Activated CD4-positive, alpha-beta T cell treated with anti-CD3 and anti-CD28 coated beads, Interleukin-2, amount 50 U/mL, for 48 hours (primary cell): ENCODE results near the gene SNAP29.
A peak's percentile ranks its signal among the peaks of the same experiment; 100 is the strongest.
"Not testable (repeated sequence)": the region's sequence is repeated elsewhere in the genome, so short reads cannot be mapped to it uniquely, and the experiment has no call there.

Experiments used
- DNase-seq, 2 experiments: peaks; one replicate each; pipeline ENCODE4 v3.0.0-alpha.2; 2020

SNAP29 gene

DNA sequence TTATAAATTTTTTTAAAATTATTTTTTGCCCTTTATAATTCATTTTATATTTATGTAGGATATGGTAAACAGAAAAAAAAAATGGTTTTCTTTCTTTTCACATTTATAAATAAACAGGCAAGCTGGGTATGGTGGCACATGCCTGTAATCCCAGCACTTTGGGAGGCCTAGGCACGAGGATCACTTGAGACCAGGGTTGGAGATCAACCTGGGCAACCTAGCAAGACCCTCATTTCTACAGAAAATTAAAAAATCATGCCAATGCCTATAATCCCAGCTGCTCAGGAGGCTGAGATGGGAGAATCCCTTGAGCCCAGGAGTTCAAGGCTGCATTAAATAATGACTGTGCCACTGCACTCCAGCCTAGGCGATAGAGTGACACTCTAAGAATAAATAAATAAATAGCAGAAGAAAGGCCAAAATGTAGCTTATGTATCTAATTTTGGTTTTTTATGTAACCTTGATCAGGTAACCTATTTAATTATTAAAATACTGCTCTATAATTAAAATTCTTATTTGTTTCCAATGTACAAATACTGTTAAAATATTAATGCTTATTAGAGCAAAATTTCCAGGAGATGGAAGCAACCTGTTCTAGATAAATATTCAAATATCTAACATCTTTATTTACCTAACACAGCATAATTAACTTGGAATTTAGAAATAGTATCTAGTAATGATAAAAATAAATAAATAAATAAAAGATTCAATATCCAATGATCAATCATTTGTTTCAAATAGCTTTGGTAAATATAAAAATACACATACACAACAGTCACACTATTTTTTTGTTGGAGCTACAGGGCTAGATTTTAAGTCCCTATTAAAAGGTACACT, 21.6 kb upstream of the SNAP29 start:
- DNase-seq: no peak

DNA sequence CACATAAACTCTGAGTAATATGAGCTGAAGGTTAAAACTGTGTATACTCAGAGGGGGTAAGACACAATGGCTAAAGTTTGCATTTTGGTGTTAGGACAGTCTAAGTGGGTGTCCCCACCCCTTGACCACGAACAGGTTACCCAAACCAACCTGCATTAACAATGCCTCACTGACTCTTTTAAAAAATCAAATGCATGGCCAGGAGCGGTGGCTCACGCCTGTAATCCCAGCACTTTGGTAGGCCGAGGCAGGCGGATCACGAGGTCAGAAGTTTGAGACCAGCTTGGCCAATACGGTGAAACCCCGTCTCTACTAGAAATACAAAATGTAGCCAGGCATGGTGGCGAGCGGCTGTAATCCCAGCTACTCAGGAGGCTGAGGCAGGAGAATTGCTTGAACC, 19.5 kb upstream of the SNAP29 start:
- not testable (repeated sequence) for DNase-seq

DNA sequence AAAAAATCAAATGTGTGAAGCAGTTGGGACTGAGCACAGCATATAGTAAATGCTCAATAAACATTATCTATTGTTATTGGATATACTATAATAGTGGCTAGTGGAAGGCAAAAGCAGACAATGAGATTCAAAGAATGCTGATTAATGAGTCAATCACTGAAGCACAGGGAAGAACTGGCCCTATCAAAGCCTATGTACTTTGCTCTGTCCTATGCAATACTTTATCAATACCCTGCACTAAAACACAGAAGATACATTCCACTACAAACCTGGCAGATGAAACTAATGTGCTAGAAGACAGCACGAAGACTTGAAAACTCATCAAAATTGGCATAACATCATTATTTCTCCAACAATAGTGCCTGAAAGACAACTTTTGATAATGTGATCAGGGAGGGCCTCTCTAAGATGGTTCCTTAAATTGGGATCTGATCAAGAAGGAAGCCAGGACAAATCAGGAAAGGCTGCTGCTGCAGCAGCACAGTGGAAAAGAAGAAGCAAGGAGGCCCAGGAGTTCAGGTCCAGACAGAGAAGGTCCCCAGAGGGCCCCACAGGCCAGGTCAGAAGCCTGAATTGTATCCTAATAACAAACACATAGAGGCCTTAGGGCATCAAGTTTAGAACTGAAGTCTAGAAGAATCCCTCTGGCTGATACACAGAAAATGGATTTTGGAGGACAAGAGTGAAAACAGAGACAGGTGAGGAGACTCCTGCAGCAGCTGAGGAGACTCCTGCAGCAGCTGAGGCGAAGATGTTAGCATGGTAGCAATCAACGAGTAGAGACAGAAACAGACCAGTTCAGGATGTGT, 18.8 kb upstream of the SNAP29 start:
- DNase-seq: no peak

DNA sequence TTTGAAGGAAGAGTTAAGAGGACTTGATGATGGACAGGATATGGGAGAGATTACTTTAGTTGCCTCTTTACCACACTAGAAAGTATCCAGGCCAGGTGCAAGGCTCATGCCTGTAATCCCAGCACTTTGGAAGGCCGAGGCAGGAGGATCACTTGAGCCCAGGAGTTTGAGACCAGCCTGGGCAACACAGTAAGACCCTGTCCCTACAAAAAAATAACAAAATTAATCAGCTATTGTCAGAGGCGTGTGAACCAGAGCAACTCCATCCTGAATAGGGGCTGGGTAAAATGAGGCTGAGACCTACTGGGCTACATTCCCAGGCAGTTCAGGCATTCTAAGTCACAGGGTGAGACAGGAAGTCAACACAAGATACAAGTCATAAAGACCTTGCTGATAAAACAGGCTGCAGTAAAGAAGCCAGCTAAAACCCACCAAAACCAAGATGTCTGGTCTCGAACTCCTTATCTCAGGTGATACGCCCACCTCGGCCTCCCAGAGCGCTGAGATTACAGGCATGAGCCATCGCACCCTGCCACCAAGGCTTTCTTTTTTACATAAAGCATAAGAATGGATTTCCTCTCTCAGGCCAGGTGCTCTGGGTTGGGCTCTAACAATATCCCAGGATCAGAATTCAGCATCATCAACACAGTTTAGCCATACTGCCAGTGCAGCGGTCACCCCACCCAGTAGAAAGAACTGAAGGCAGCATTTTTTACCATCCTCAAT, 18.0 kb upstream of the SNAP29 start:
- peak; percentile 17 to 22 for DNase-seq

DNA sequence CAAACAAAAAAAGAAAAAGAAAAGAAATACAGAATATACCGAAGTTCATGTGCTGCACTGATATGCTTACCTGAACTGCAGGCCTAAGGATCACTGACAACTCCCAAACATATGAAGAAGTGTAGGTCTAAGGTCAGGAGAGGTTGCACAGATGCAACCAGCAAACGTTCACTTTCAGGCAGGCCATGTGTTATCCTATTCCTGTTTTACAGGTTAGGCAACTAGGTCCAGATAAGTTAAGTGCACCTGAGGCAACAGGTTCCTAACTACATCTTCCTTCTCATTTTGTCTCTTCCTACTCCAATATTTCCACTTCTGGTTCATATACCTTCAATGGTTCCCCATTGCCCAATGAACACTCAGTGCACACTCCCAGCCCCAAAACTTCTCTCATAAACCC, 15.3 kb upstream of the SNAP29 start:
- DNase-seq: no peak

DNA sequence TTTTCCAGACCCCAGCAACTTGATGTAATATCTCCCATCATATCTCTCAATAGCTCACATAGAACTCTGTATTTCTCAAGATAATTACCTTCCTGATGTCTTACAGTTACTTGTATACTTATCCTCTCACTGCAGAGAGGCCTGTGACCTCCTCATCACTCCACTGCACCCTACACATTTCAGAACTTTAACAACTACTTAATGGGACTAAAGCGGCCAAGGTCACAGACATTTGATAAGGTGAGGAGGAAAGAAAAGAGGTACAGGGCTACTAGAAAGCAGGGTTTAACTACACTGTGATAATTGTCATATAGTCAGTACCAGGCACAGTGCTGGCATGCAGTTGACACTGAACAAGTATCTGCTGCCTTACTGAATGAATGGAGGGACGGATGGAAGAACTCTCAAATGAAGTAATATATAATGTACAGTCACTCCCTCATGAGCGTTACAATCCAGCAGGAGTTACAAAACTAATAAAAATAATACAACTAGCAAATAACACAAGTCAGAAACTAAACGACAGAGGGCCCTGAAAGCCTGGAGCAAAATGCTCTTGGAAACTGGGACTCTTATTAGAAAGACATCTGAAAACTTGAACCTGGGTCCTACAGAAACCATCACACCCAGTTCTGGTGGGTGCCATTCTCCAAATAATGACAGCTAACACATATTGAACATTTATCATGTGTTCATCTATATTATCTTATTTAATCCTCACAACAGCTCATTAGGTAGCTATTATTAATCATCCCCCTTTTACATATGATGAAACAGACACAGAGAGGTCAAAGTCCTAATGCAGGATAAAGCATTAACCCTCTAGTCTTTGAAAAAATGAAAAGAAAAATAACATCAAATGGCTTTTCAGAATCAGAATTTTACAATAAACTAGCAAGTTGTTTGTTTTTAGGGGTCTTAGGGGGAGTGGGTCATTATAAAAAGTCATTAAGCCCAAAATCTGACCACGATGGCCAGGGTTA, 14.5 kb upstream of the SNAP29 start:
- no peak for DNase-seq

DNA sequence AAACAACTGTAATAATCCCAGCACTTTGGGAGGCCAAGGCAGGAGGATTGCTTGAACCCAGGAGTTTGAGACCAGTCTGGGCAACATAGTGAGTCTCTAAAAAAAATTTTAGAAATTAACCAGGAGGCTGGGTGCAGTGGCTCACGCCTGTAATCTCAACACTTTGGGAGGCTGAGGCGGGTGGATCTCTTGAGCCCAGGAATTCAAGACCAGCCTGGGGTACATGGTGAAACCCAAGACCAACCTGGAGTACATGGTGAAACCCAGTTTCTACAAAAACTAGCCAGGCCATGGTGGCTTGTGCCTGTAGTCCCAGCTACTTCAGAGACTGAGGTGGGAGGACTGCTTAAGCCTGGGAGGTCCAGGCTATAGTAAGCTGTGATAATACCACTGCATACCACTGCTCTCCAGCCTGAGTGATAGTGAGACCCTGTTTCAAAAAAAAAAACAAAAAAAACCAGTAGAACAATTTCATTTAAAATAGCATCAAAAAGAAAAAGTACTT, 11.4 kb upstream of the SNAP29 start:
- no peak for DNase-seq

DNA sequence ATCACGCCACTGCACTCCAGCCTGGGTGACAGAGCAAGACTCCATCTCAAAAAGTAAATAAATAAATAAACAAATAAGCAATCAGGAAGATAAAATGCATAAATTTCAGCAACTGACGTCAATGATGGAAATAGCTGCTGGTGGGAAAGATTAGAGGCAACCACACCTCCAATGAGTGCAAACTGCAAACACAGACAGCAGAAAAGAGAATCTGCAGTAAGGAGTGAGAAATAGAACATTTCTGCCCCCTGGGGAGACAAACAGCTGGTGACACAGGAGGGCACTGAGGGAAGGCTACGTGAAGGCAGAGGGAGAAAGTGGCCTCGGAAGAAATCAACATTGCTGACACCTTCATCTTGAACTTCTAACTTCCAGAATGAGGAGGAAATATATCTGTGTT, 6.7 kb upstream of the SNAP29 start:
- no peak for DNase-seq

DNA sequence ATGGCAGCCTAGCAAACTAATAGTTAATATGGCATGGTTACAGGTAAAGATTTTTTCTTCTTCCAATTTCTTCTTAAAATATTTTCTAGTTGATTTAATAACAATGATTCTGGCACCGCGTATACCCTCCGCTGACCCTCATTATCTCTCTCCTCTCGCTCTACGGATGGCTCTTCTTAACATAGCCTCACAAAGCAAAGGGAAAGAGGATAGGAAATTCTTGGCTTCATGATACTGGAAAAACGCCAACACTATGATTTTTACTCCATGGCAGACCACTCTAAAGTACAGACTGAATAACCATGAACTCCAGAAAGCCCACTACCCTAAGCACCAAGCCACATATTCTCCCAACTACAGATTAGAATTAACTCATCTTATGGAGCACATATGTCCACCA, 6.3 kb upstream of the SNAP29 start:
- DNase-seq: no peak

DNA sequence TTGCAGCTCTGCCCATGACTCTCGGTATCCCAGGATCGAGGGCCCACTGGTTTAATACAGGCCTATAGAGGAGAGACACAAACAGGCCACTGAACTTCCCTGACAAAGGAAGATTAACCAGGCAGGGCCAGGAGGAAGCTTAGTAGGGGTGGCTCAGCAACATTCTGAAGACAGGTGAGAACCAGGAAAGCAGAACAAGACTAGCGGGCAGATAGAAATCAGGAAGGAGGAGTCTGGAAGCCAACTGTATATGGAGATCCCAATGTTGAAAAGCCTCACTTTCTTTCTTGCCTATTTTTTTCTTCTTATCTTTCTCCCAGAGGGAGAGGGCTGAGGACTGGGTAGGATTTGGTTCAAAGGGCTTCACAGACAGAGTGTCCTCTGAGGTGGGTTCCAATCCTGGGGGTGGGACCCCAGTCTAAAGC, 5.6 kb upstream of the SNAP29 start:
- no peak for DNase-seq

DNA sequence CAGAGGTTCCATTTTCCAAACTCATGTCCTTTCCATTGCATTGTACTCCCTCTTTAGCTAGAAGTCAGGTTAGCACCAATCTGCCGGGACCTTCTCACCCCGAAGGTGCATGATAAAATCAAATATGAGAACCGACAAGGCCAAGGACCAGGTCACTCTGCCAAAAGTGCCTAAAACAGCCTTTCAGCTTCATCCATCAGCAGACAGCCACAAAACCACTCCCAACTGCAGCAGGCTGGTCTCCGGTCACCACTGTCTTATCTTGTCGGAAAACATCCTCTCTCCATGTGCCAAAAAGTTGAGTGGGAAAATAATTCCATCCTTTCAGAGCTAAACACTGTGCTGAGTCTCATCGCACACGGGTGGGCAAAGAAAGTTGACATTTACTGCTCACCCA, 1.6 kb upstream of the SNAP29 start:
- no peak for DNase-seq

DNA sequence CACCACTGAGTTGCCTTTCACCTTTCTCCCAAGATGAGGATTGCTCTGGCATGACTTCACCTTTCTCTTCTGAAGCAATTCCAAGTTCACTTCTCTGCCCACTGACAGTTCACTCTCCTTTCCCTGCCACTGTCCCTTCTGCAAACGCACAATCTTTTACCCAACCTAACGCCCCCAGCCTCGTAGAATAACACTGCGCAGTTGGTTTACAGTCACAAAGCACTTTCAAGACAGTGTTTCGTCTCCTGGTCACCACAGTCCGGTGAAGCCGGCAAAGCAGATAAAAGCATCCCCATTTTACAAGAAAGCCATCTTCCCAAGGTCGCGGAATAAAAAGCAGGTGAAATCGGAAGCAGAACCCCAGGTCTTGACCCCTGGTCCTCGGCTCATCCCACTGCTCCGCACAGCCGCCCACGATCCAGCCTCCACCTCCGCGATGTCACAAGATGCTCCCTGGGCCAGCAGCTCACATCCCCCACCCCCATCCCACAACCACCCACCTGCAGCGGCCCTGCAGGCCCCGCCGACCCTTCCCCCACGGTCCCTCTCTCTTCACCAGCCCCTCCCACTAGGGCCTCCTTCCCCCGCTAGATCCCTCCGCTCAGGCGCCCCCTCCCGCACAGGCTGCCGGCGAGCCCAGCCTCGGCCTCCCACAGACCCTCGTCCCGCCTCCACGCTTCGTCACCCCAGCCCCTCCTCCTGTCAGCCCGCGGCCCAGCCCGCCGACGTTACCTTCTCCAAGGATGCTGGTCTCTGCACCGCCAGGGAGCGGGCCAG, 781 bp upstream of the SNAP29 start:
- peak; percentile 81 to 87 for DNase-seq

DNA sequence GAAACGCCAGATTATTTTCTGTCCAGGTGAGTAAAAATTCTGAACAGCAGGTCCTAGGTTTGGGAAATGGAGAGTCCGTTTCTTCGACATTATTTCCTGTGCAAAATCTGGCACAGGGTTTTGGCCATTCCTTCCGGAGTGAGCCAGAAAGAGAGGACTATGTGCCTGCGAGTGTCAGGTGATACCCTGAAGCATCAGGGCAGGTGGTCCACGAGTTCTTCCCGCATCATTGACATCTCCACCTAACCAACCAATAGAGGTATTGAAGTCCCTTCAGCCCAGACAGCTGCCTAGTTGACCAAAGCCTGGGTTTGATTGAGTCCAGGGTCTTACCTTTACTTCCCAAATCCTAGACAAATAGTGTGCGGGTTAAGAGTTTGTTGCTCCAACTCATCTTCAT, 808 bp downstream of the SNAP29 start:
- DNase-seq: no peak

DNA sequence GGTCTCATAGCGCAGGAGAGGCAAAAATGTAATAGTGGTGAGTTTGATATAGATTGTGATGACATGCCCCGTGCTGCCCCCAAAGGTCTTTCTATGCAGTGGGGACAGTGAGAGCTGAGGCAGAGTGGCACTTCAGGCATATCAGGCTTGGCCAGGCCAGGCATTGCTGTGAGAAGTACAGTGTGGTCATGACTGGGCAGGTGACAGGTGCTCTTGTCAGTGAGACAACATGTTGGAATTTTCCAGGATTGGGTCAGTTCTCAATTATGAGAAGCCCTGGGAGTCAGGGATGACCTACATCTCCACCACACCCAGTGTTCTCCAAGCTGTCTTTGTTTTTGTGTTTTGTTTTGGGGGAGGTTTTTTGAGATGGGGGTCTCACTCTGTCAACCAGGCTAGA, 3.7 kb downstream of the SNAP29 start:
- no peak for DNase-seq

DNA sequence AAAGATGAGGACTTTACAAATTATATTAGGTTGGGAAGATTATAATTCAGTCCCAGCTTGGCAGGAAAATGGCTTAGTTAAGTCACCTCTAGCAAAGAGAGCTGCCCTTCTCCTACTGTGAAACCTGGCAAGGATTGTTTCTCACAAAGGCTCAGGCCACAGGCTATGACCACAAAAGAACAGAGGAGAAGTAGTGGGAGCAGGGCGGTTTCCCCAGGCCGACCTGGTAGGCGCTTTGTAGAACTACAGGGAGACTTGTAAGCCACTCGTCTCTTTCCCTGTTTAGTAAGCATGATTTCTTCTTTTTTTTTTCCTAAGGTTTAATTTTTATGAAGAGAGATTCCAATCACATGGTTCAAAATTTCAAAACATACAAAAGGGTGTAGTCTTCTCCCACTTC, 4.6 kb downstream of the SNAP29 start:
- no peak for DNase-seq

DNA sequence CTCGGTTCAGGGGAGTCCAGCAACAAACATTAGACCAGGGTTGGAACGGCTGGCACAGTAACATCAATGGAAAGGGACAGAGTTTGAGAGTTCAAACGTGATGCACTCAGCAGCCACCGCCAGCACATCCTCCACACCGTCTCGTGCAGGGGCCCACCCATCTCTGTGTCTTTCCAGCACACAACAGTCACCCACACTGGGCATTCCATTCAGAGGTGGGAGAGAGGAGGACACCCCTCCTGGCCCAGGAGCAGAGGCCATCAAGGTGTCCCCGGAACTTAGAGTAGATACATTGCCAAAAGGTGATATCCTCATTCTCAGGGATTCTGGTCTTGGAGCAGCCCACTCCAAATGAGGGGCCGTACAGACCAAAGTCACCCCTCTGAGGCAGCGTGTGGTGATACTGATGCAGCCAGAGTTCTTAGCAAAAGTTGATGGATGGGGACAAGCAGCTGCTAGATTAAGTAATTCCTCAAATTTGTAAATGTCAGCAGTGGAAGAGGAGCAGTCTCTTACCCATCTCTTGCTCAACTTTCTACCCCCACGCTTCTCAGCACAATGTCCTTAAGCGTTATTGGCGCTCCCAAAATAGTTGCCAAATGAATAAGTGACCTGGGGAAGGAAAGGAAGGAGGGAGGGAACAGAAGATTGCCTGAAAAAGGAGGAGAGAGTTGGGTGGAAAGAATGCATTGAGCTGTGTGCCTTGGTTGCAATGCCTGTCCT, 5.5 kb downstream of the SNAP29 start:
- no peak for DNase-seq

DNA sequence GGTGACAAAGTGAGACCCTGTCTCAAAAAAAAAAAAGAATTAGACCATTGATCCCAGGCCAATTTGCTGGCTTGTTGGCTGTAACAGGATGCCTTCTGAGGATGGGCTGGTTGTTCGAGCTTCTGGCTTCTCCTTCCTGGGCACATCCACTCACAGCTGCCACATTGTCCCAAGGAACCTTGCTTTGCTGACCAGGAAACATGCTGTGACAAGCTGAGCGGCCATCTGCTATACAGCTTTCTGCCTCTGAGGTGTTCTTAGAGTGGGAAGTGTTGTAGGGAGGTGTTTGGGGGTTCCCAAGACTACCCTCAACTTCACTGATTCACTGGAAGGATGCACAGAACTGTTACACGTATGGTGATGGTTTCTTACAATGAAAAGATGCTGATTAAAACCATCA, 6.5 kb downstream of the SNAP29 start:
- no peak for DNase-seq

DNA sequence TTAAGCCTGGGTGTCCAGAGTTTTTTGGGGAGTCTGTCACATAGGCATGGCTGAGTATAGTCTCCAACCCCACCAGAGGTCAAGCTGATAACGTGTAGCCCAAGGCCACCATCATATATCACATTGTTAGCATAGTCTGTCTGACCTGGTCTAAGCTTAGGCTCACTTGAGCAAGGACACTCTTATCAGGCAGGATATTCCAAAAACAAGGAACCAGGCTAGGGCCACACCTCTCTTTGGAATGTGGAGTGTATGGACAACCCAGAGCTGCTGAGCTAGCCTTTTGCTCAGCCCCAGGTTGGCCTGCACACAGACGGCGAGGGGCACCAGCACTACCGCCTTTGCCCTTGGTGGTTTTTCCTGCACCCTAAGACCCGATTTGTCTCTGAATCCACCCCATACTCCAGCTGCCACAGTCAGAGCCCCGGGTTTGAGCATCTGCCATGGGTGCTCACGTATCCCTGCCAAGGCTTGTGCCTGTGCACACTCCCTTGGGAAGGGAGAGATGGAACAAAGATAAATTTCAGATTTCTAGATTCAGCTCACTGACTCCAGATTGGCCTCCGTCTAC, 7.2 kb downstream of the SNAP29 start:
- no peak for DNase-seq

DNA sequence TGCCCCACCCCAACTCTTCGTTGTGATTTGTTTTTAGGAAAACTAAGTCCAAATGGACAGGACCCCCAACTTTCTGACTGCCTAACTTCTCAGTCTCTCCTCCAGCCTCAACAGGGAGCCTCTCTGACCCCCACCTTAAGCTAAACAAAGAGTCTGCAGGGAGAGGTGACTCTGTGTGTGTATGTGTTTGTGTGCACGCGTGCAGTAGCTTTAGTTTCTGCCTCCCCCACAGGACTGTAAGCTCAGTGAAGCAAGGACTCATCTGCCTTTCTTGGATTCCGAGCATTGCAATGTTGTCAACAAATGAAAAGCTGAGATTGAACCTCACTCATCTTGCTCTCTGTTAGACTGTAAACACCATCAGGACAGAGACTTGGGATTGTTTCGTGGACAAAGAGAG, 7.9 kb downstream of the SNAP29 start:
- no peak for DNase-seq
